Trophoblast cell (in vitro differentiated cells and primary cell): ENCODE data around the gene WDR26.
A peak's percentile ranks its signal among the peaks of the same experiment; 100 is the strongest.

Source experiments
- DNase-seq, 2 donors: peaks; one replicate each; pipeline ENCODE4 v3.0.0-alpha.2; 2016
- H2AFZ ChIP-seq: 2 replicates; pipeline ENCODE4 v1.6.1; 2013; ENCODE audit warnings: low read length, moderate library complexity, mild to moderate bottlenecking; ENCODE audit not compliant: insufficient read depth, poor library complexity
- H2AK5ac ChIP-seq: 2 replicates; pipeline ENCODE4 v1.6.1; 2013; ENCODE audit warnings: mild to moderate bottlenecking, low read length
- H2BK120ac ChIP-seq: 2 replicates; pipeline ENCODE4 v1.6.1; 2013; ENCODE audit warnings: low read length, mild to moderate bottlenecking, moderate library complexity; ENCODE audit not compliant: insufficient read depth, poor library complexity
- H2BK12ac ChIP-seq: 2 replicates; pipeline ENCODE4 v1.6.1; 2013; ENCODE audit warnings: mild to moderate bottlenecking, low read length, moderate library complexity
- H2BK5ac ChIP-seq: 2 replicates; pipeline ENCODE4 v1.6.1; 2013; ENCODE audit warnings: low read length, low read depth, moderate library complexity, mild to moderate bottlenecking; ENCODE audit not compliant: poor library complexity
- H3K14ac ChIP-seq: 2 replicates; pipeline ENCODE4 v1.6.1; 2013; ENCODE audit warnings: mild to moderate bottlenecking, low read length
- H3K18ac ChIP-seq: 2 replicates; pipeline ENCODE4 v1.6.1; 2013; ENCODE audit warnings: mild to moderate bottlenecking, low read length
- H3K23ac ChIP-seq: 2 replicates; pipeline ENCODE4 v1.6.1; 2013; ENCODE audit warnings: low read length
- H3K27ac ChIP-seq: 2 replicates; pipeline ENCODE4 v1.5.1; 2013; ENCODE audit warnings: low read depth, mild to moderate bottlenecking, inconsistent platforms, low read length, moderate library complexity
- H3K27me3 ChIP-seq: 2 replicates; pipeline ENCODE4 v1.6.1; 2013; ENCODE audit warnings: inconsistent platforms, mild to moderate bottlenecking, low read length, moderate library complexity; ENCODE audit not compliant: insufficient read depth
- H3K36me3 ChIP-seq, 2 experiments: 1 replicate in 1 of 2; 2 replicates in 1 of 2; pipeline ENCODE4 v1.6.1; 2013; ENCODE audit warnings: low read length in 2 of 2, mild to moderate bottlenecking in 2 of 2, moderate library complexity in 1 of 2; ENCODE audit not compliant: insufficient read depth in 2 of 2, control insufficient read depth in 1 of 2
- H3K4ac ChIP-seq: 2 replicates; pipeline ENCODE4 v1.6.1; 2013; ENCODE audit warnings: low read depth, mild to moderate bottlenecking, low read length, moderate library complexity
- H3K4me1 ChIP-seq, 2 experiments: 1 replicate in 1 of 2; 2 replicates in 1 of 2; pipeline ENCODE4 v1.6.1; 2013; ENCODE audit warnings: low read length in 2 of 2, mild to moderate bottlenecking in 2 of 2, moderate library complexity in 1 of 2; ENCODE audit not compliant: insufficient read depth in 2 of 2, control insufficient read depth in 1 of 2
- H3K4me2 ChIP-seq: 2 replicates; pipeline ENCODE4 v1.6.1; 2013; ENCODE audit warnings: inconsistent platforms, mild to moderate bottlenecking, low read length, moderate library complexity
- H3K4me3 ChIP-seq: 2 replicates; pipeline ENCODE4 v1.5.1; 2013; ENCODE audit warnings: mild to moderate bottlenecking, low read depth, low read length, inconsistent platforms
- H3K79me1 ChIP-seq: one replicate; pipeline ENCODE4 v1.6.1; 2013; ENCODE audit warnings: low read length
- H3K79me2 ChIP-seq: 2 replicates; pipeline ENCODE4 v1.6.1; 2013; ENCODE audit warnings: low read length, mild to moderate bottlenecking; ENCODE audit not compliant: control insufficient read depth, insufficient read depth, poor library complexity
- H3K9ac ChIP-seq: 2 replicates; pipeline ENCODE4 v1.6.1; 2013; ENCODE audit warnings: mild to moderate bottlenecking, low read length
- H3K9me3 ChIP-seq: 2 replicates; pipeline ENCODE4 v1.6.1; 2013; ENCODE audit warnings: low read depth, mild to moderate bottlenecking, control low read depth, inconsistent platforms, low read length; ENCODE audit not compliant: insufficient read depth
- H4K12ac ChIP-seq: 2 replicates; pipeline ENCODE4 v1.6.1; 2013; ENCODE audit warnings: low read depth, mild to moderate bottlenecking, low read length, moderate library complexity
- H4K8ac ChIP-seq: 2 replicates; pipeline ENCODE4 v1.6.1; 2013; ENCODE audit warnings: low read depth, mild to moderate bottlenecking, low read length, moderate library complexity
- H4K91ac ChIP-seq: one replicate; pipeline ENCODE4 v1.6.1; 2013; ENCODE audit warnings: low read depth, mild to moderate bottlenecking, low read length, moderate library complexity
- WGBS: extraction: QIAGEN DNeasy Blood & Tissue Kit; methylation state at CpG from one replicate; pipeline ENCODE4 v1.1.7; 2013; ENCODE audit warnings: missing lambda C conversion rate; ENCODE audit not compliant: insufficient read length, insufficient coverage; ENCODE audit errors: extremely low coverage; 5-methylcytosine and 5-hydroxymethylcytosine counted together

WDR26 gene

GRCh38 chr1:224432672-224433040 lies 1.9 kb downstream of the WDR26 start:
- peaks cover 2% of the 10 kb centered on the region for H3K9me3 ChIP-seq
- H3K4me1 ChIP-seq, result peaks cover 2 to 6% of the 10 kb centered on the region in 2 experiments
- H3K79me1 ChIP-seq, result peaks cover 8% of the 10 kb centered on the region
- H3K27me3 ChIP-seq, result no peaks in the 10 kb centered on the region
- no peak overlapping the region for H2AFZ ChIP-seq
- H4K91ac ChIP-seq, result no peak overlapping the region
- no peak overlapping the region for H2BK5ac ChIP-seq
- no peak for DNase-seq
- H2BK120ac ChIP-seq, result no peak overlapping the region
- H3K27ac ChIP-seq, result no peak overlapping the region
- H3K36me3 ChIP-seq, result peaks cover 6 to 8% of the 10 kb centered on the region in 2 experiments
- no CpG with 5 or more reads among the region's 6 CpGs for WGBS
- no peak overlapping the region for H2BK12ac ChIP-seq
- H3K9ac ChIP-seq, result no peak overlapping the region
- no peak overlapping the region for H3K18ac ChIP-seq
- peak overlapping the region; percentile 7 for H3K4ac ChIP-seq
- H3K14ac ChIP-seq, result no peak overlapping the region
- peaks cover 13% of the 10 kb centered on the region for H3K79me2 ChIP-seq
- no peak overlapping the region for H3K4me3 ChIP-seq
- H4K12ac ChIP-seq, result no peak overlapping the region
- no peak overlapping the region for H4K8ac ChIP-seq
- H2AK5ac ChIP-seq, result no peak overlapping the region
- no peak overlapping the region for H3K23ac ChIP-seq
- H3K4me2 ChIP-seq, result peak overlapping the region; percentile 93

- H3K18ac ChIP-seq, result no peak overlapping the region
- no peak overlapping the region for H3K14ac ChIP-seq
- no peak overlapping the region for H4K8ac ChIP-seq
- H2BK5ac ChIP-seq, result no peak overlapping the region
- no peak overlapping the region for H2BK12ac ChIP-seq
- H3K23ac ChIP-seq, result no peak overlapping the region
- H3K79me1 ChIP-seq, result peaks cover 8% of the 10 kb centered on the region
- peaks cover 13% of the 10 kb centered on the region for H3K79me2 ChIP-seq
- H4K12ac ChIP-seq, result no peak overlapping the region
- peaks cover 8% of the 10 kb centered on the region in 2 experiments for H3K36me3 ChIP-seq
- no peak overlapping the region for H4K91ac ChIP-seq
- no peak overlapping the region for H2AK5ac ChIP-seq
- no peak overlapping the region for H3K4ac ChIP-seq
- H3K27me3 ChIP-seq, result no peaks in the 10 kb centered on the region
- peaks cover 2 to 6% of the 10 kb centered on the region in 2 experiments for H3K4me1 ChIP-seq
- peak overlapping the region; percentile 93 for H3K4me2 ChIP-seq
- H2BK120ac ChIP-seq, result no peak overlapping the region
- H2AFZ ChIP-seq, result no peak overlapping the region
- DNase-seq, result no peak
- peaks cover 2% of the 10 kb centered on the region for H3K9me3 ChIP-seq
- no peak overlapping the region for H3K9ac ChIP-seq
- no peak overlapping the region for H3K4me3 ChIP-seq
- no CpG with 5 or more reads among the region's 2 CpGs for WGBS
- H3K27ac ChIP-seq, result no peak overlapping the region
These were observed 2.5 kb downstream of the WDR26 start for GRCh38 chr1:224432146-224432545.

- H2AK5ac ChIP-seq, result no peak overlapping the region
- H3K9ac ChIP-seq, result no peak overlapping the region
- no peak overlapping the region for H3K4ac ChIP-seq
- peaks cover 8% of the 10 kb centered on the region for H3K79me1 ChIP-seq
- no peak overlapping the region for H2BK12ac ChIP-seq
- no peaks in the 10 kb centered on the region for H3K27me3 ChIP-seq
- H2BK5ac ChIP-seq, result no peak overlapping the region
- no peak overlapping the region for H3K23ac ChIP-seq
- no peak overlapping the region for H2BK120ac ChIP-seq
- H4K91ac ChIP-seq, result no peak overlapping the region
- H3K27ac ChIP-seq, result no peak overlapping the region
- peaks cover 8% of the 10 kb centered on the region in 2 experiments for H3K36me3 ChIP-seq
- H3K14ac ChIP-seq, result no peak overlapping the region
- no peak overlapping the region for H3K4me2 ChIP-seq
- peaks cover 13% of the 10 kb centered on the region for H3K79me2 ChIP-seq
- peaks cover 2% of the 10 kb centered on the region for H3K9me3 ChIP-seq
- no peak overlapping the region for H4K12ac ChIP-seq
- H3K4me3 ChIP-seq, result no peak overlapping the region
- WGBS, result no CpG with 5 or more reads among the region's 2 CpGs
- H2AFZ ChIP-seq, result no peak overlapping the region
- H3K4me1 ChIP-seq, result peaks cover 2 to 6% of the 10 kb centered on the region in 2 experiments
- no peak overlapping the region for H3K18ac ChIP-seq
- H4K8ac ChIP-seq, result no peak overlapping the region
- DNase-seq, result no peak
These were observed 2.9 kb downstream of the WDR26 start for GRCh38 chr1:224431726-224432125.

- no peaks in the 10 kb centered on the region for H3K27me3 ChIP-seq
- no peak overlapping the region for H3K14ac ChIP-seq
- H2BK12ac ChIP-seq, result no peak overlapping the region
- H2AFZ ChIP-seq, result no peak overlapping the region
- H3K23ac ChIP-seq, result no peak overlapping the region
- H3K36me3 ChIP-seq, result peaks cover 8 to 11% of the 10 kb centered on the region in 2 experiments
- peak overlapping the region; percentile 87 for H3K4ac ChIP-seq
- no peak overlapping the region for H3K18ac ChIP-seq
- peaks cover 13% of the 10 kb centered on the region for H3K79me2 ChIP-seq
- peaks cover 2% of the 10 kb centered on the region for H3K9me3 ChIP-seq
- H2AK5ac ChIP-seq, result no peak overlapping the region
- no peak overlapping the region for H3K27ac ChIP-seq
- H4K91ac ChIP-seq, result no peak overlapping the region
- no peak overlapping the region for H4K12ac ChIP-seq
- peaks cover 8% of the 10 kb centered on the region for H3K79me1 ChIP-seq
- no peak overlapping the region for H2BK120ac ChIP-seq
- WGBS, result no CpG with 5 or more reads among the region's 2 CpGs
- H2BK5ac ChIP-seq, result peak overlapping the region; percentile 45
- peaks cover 2 to 6% of the 10 kb centered on the region in 2 experiments for H3K4me1 ChIP-seq
- peak overlapping the region; percentile 8 for H3K4me2 ChIP-seq
- H3K4me3 ChIP-seq, result no peak overlapping the region
- no peak overlapping the region for H4K8ac ChIP-seq
- H3K9ac ChIP-seq, result no peak overlapping the region
- peak in 1 of 2 donors; percentile 14 for DNase-seq
These were observed 4.0 kb downstream of the WDR26 start for GRCh38 chr1:224430511-224431113.
